Measurements from ENCODE around the gene CREB5. TPM values are rescaled to one million over a fixed set of nuclear protein-coding genes. Genes with fewer than 3 reads are reported as not detected.

CREB5 gene
- polyA plus RNA-seq, 1 donor from 2014 or later = 1.3 TPM

DNA sequence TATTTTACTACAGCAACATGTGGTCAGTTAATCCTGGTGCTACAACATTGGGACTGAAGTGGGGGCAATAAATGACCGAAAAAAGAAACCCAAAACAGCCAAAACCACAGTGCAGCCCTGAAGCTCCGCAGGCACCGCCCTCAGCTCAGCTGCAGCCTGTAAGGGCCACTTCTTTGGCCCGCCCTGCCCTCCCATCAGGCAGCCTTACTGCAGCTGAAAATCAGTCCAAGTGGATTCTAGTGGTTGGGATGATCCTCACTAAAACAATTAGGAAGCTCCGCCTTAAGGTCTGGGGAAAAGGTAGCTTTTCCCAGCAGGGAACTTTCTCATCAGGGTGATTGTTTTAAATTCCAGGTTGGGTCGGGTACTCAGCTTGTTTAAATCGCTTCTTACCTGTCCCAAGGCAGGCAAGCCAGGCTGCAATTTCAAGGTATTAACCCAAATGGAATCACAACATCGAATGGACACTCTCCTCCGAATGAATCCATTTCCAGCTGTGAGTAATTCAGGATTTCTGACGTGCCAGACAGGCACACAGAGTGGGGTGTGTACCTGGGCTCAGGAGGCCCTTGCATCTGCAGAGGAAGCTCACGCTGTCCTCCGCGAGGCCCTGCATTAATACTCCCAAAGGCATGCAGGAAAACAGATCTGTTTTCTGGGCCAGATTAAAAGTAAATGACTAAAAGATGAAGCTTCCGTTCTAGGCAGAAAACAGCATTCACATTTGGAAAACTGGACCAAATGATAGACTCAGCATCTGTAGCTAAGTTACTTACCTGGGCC, 104.3 kb downstream of the CREB5 start:
- no peak overlapping the region for H3K27ac Mint-ChIP-seq
- H3K36me3 Mint-ChIP-seq = no peaks in the 10 kb centered on the region
- H3K4me3 Mint-ChIP-seq = no peak overlapping the region
- H3K9me3 Mint-ChIP-seq = no peaks in the 10 kb centered on the region
- H3K27me3 Mint-ChIP-seq = peaks cover 1% of the 10 kb centered on the region
- H3K4me1 Mint-ChIP-seq = no peaks in the 10 kb centered on the region

DNA sequence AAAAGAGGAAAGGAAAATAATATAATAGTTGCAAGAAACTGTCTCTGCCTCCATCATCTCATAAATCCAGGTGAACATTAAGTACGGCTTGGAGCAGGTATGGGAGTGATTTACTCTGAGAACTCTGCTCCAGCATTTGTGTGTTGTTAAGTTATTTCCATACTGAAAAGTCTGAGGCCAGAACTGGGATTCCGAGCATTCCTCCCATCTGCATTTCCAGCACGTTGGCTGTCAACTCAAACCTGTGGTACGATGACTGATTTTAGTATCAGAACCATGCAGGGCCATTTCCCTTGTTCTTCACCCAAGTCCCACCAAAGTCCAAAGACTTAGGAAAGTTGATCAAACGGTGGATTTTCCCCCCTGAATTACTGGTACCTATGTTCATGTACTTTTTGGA, 104.9 kb downstream of the CREB5 start:
- H3K4me1 Mint-ChIP-seq = no peaks in the 10 kb centered on the region
- H3K4me3 Mint-ChIP-seq = no peak overlapping the region
- H3K36me3 Mint-ChIP-seq = no peaks in the 10 kb centered on the region
- no peak overlapping the region for H3K27ac Mint-ChIP-seq
- H3K9me3 Mint-ChIP-seq = no peaks in the 10 kb centered on the region
- peaks cover 1% of the 10 kb centered on the region for H3K27me3 Mint-ChIP-seq

GRCh38 chr7:28517606-28518005, 105.3 kb downstream of the CREB5 start:
- Mint-ChIP-seq H3K9me3 (no peaks in the 10 kb centered on the region), H3K27ac (no peak overlapping the region), H3K4me3 (no peak overlapping the region), H3K27me3 (peaks cover 1% of the 10 kb centered on the region), H3K4me1 (no peaks in the 10 kb centered on the region), H3K36me3 (no peaks in the 10 kb centered on the region)

- Mint-ChIP-seq H3K27me3 (no peaks in the 10 kb centered on the region), H3K9me3 (no peaks in the 10 kb centered on the region), H3K36me3 (no peaks in the 10 kb centered on the region), H3K4me1 (peaks cover 0 to 8% (median 3%) of the 10 kb centered on the region in 3 donors), H3K27ac (no peak overlapping the region), H3K4me3 (no peak overlapping the region)
These were observed 108.0 kb downstream of the CREB5 start for GRCh38 chr7:28520074-28521015.

GRCh38 chr7:28524978-28525377, 112.7 kb downstream of the CREB5 start:
- H3K36me3 Mint-ChIP-seq = no peaks in the 10 kb centered on the region
- H3K27ac Mint-ChIP-seq = no peak overlapping the region
- no peaks in the 10 kb centered on the region for H3K27me3 Mint-ChIP-seq
- peaks cover 0 to 8% (median 3%) of the 10 kb centered on the region in 3 donors for H3K4me1 Mint-ChIP-seq
- no peak overlapping the region for H3K4me3 Mint-ChIP-seq
- H3K9me3 Mint-ChIP-seq = no peaks in the 10 kb centered on the region

GRCh38 chr7:28528899-28529298, 116.6 kb downstream of the CREB5 start:
- H3K27ac Mint-ChIP-seq = no peak overlapping the region
- H3K4me1 Mint-ChIP-seq = peaks cover 11 to 14% (median 11%) of the 10 kb centered on the region in 3 donors
- no peaks in the 10 kb centered on the region for H3K36me3 Mint-ChIP-seq
- H3K9me3 Mint-ChIP-seq = peaks cover 0 to 7% (median 3%) of the 10 kb centered on the region in 3 donors
- peaks cover 4% of the 10 kb centered on the region for H3K27me3 Mint-ChIP-seq
- H3K4me3 Mint-ChIP-seq = no peak overlapping the region

DNA sequence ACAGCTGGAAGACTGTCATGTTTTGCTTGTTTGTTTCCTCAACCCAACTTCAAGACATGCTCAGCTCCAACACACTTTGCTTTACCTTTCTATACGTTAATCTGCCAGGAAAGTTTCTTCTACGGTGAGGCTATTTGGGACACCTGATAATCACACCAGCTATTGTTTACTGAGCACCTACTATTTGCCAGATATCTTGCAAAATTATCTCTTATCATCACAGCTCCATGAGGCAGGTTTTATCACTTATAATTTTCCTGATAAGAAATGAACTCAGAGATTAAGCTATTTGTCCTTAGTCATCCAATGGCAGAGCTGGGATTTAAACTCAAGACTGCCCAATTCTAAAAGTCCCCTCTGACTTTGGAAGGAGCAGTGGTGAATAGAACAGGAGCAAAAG, 117.4 kb downstream of the CREB5 start:
- peaks cover 0 to 7% (median 3%) of the 10 kb centered on the region in 3 donors for H3K9me3 Mint-ChIP-seq
- H3K27ac Mint-ChIP-seq = no peak overlapping the region
- peaks cover 11 to 12% (median 12%) of the 10 kb centered on the region in 3 donors for H3K4me1 Mint-ChIP-seq
- no peaks in the 10 kb centered on the region for H3K36me3 Mint-ChIP-seq
- H3K27me3 Mint-ChIP-seq = peaks cover 4% of the 10 kb centered on the region
- no peak overlapping the region for H3K4me3 Mint-ChIP-seq

GRCh38 chr7:28530175-28530802, 118.0 kb downstream of the CREB5 start:
- peaks cover 11 to 12% (median 12%) of the 10 kb centered on the region in 3 donors for H3K4me1 Mint-ChIP-seq
- peaks cover 4% of the 10 kb centered on the region for H3K27me3 Mint-ChIP-seq
- H3K4me3 Mint-ChIP-seq = no peak overlapping the region
- no peak overlapping the region for H3K27ac Mint-ChIP-seq
- H3K9me3 Mint-ChIP-seq = peaks cover 0 to 7% (median 3%) of the 10 kb centered on the region in 3 donors
- H3K36me3 Mint-ChIP-seq = no peaks in the 10 kb centered on the region

GRCh38 chr7:28530803-28531175, 118.5 kb downstream of the CREB5 start:
- Mint-ChIP-seq H3K36me3 (no peaks in the 10 kb centered on the region), H3K9me3 (peaks cover 0 to 7% (median 3%) of the 10 kb centered on the region in 3 donors), H3K27ac (no peak overlapping the region), H3K4me3 (no peak overlapping the region), H3K4me1 (peaks cover 11 to 12% (median 12%) of the 10 kb centered on the region in 3 donors), H3K27me3 (peaks cover 4% of the 10 kb centered on the region)

GRCh38 chr7:28531291-28531690, 119.0 kb downstream of the CREB5 start:
- peaks cover 0 to 7% (median 3%) of the 10 kb centered on the region in 3 donors for H3K9me3 Mint-ChIP-seq
- H3K27ac Mint-ChIP-seq = no peak overlapping the region
- H3K36me3 Mint-ChIP-seq = no peaks in the 10 kb centered on the region
- peaks cover 11 to 12% (median 12%) of the 10 kb centered on the region in 3 donors for H3K4me1 Mint-ChIP-seq
- no peak overlapping the region for H3K4me3 Mint-ChIP-seq
- H3K27me3 Mint-ChIP-seq = peaks cover 5% of the 10 kb centered on the region

DNA sequence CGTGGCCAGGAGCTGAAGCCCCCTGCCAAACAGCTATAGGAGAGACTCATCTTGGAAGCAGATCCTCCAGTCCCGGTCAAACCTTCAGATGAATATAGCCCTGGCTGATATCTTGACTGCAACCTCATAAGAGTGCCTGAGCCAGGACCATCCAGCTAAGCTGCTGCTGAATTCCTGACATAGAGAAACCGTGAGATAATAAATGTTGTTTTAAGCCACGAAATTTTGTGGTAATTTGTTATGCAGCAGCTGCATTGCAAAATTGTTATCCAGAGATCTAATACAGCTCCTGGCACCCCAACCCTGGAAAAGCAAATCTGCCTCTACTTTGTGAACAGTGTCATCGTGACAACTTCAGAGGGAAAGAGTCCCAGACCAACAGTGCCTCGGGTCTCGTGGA, 119.9 kb downstream of the CREB5 start:
- Mint-ChIP-seq H3K4me1 (peaks cover 11 to 12% (median 12%) of the 10 kb centered on the region in 3 donors), H3K36me3 (no peaks in the 10 kb centered on the region), H3K27ac (no peak overlapping the region), H3K27me3 (peaks cover 5% of the 10 kb centered on the region), H3K4me3 (no peak overlapping the region), H3K9me3 (peaks cover 0 to 7% (median 3%) of the 10 kb centered on the region in 3 donors)

- Mint-ChIP-seq H3K4me3 (peak overlapping the region in 2 of 4 donors; percentile 63 to 74), H3K27ac (peak overlapping the region in 1 of 3 donors; percentile 18), H3K27me3 (peaks cover 8% of the 10 kb centered on the region), H3K4me1 (peaks cover 11 to 12% (median 12%) of the 10 kb centered on the region in 3 donors), H3K9me3 (peaks cover 0 to 7% (median 4%) of the 10 kb centered on the region in 3 donors), H3K36me3 (peaks cover 2% of the 10 kb centered on the region)
These were observed 120.9 kb downstream of the CREB5 start for GRCh38 chr7:28533267-28533666.

DNA sequence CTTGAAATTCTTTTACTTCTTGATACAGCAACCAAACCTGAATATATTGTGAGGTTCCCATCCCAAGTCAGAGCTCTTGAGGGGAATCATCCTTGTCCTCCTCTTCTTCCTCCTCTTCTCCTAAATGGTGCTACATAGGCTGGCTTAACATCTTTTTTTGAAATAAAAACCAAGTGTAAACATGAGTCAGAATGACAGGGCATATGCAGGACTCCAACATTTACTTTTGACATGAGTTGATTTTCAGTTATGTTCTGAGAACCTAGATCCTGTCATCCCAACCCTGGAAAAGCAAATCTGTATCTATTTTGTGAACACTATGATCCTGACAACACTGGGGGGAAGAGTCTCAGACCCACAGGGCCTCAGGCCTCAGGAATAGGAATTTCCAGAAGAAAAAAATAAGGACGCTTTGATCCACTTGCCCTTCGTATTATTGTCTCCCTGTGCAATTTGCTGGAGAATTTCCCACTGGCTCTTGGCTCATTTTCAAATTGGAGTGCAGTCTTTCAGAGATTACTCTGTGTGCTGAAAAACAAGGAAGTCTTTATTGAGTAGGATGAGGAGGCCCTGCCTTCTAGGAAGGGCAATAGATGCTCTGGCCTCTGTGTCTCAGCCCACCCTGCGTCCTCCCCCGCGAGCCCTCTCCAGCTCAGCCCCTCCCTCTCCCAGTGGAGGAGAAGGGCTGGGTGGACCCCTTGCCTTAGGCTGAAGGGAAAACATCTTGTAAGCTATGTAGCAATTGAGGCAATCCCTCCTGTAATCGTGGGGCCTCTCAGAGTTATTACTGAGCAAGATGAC, 121.6 kb downstream of the CREB5 start:
- Mint-ChIP-seq H3K4me3 (peak overlapping the region in 2 of 4 donors; percentile 63 to 74), H3K4me1 (peaks cover 11 to 12% (median 12%) of the 10 kb centered on the region in 3 donors), H3K9me3 (peaks cover 0 to 7% (median 4%) of the 10 kb centered on the region in 3 donors), H3K27me3 (peaks cover 8% of the 10 kb centered on the region), H3K27ac (peak overlapping the region in 1 of 3 donors; percentile 82), H3K36me3 (peaks cover 3% of the 10 kb centered on the region)

DNA sequence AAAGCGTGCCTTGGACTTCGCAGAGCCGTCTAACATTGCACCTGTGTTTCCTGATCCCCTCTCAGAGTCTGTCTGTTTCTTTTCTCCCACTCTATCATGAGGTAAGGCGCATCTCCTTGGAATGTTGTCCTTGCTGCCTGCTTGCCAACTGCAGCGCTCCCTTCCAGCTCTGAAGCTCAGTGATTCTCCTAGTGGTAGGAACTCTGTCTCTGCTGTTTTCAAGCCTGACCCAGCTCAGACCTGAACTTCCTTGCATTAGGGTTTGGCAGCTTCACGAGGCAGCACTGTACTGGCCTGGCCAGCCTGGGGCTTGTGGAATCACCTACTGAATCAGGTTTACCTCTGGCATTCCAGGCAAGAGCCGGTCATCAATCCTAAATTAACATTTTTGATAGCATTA, 123.9 kb downstream of the CREB5 start:
- Mint-ChIP-seq H3K4me1 (peaks cover 11 to 12% (median 12%) of the 10 kb centered on the region in 3 donors), H3K9me3 (peaks cover 0 to 7% (median 2%) of the 10 kb centered on the region in 3 donors), H3K27me3 (peaks cover 9% of the 10 kb centered on the region), H3K27ac (no peak overlapping the region), H3K36me3 (peaks cover 3% of the 10 kb centered on the region), H3K4me3 (no peak overlapping the region)
